SK-N-SH (cell line): ENCODE results near the gene SLC35F1. TPM values are rescaled to one million over a fixed set of nuclear protein-coding genes. Genes with fewer than 3 reads are reported as not detected.

Experiments
- CTCF ChIA-PET: fragments of 300-600, 350-600 bp; formaldehyde crosslinking; extraction: SDS; loops from one replicate; lab custom pipeline; 2021; lab: Yijun Ruan, JAX
- POLR2A ChIA-PET: fragments of 350-600 bp; sonication (Branson Sonifier 250); formaldehyde crosslinking; extraction: SDS; loops from one replicate; lab custom pipeline; 2020; ENCODE audit warnings: antibody characterized with exemption, inconsistent platforms; lab: Yijun Ruan, JAX
- DNase-seq: peaks from one replicate; pipeline ENCODE4 v3.0.0; 2012
- H2AFZ ChIP-seq: fragments of 200-600 bp; sonication (generic); 2 replicates; pipeline ENCODE4 v1.8.1; 2016; ENCODE audit warnings: antibody characterized with exemption, mild to moderate bottlenecking, low read depth
- H3F3A ChIP-seq: fragments of 200-600 bp; sonication (generic); replicated peaks from 2 replicates; pipeline ENCODE3; 2016; ENCODE audit warnings: antibody characterized with exemption, mild to moderate bottlenecking; ENCODE audit not compliant: insufficient read depth
- H3K27ac ChIP-seq, 2 experiments: fragments of 200-500 bp in 1 of 2; fragments of 200-600 bp in 1 of 2; sonication (Bioruptor generic) in 1 of 2; sonication (generic), shearing (Covaris generic) in 1 of 2; 2 replicates each; pipeline versions ENCODE4 v1.5.1 to v1.6.1; 2014 to 2016; ENCODE audit warnings: low read depth in 2 of 2, inconsistent platforms in 1 of 2, low read length in 1 of 2, mild to moderate bottlenecking in 1 of 2, mixed read lengths in 1 of 2
- H3K27me3 ChIP-seq: fragments of 200-600 bp; sonication (generic), shearing (Covaris generic); 2 replicates; pipeline ENCODE4 v1.6.1; 2016; ENCODE audit warnings: mixed run types; ENCODE audit not compliant: insufficient read depth
- H3K36me3 ChIP-seq, 2 experiments: fragments of 200-500 bp in 1 of 2; fragments of 200-600 bp in 1 of 2; sonication (Bioruptor generic) in 1 of 2; sonication (generic) in 1 of 2; replicated peaks in 1 of 2; 2 replicates each; pipeline versions ENCODE3 to v1.5.1; 2014 to 2016; ENCODE audit warnings: low read length in 1 of 2, mild to moderate bottlenecking in 1 of 2; ENCODE audit not compliant: insufficient read depth in 2 of 2, control insufficient read depth in 1 of 2
- H3K4me1 ChIP-seq, 2 experiments: fragments of 200-500 bp in 1 of 2; fragments of 200-600 bp in 1 of 2; sonication (Bioruptor generic) in 1 of 2; sonication (generic), shearing (Covaris generic) in 1 of 2; 2 replicates each; pipeline versions ENCODE4 v1.5.1 to v1.6.1; 2014 to 2016; ENCODE audit warnings: low read depth in 1 of 2, low read length in 1 of 2, mixed run types in 1 of 2; ENCODE audit not compliant: insufficient read depth in 2 of 2, control insufficient read depth in 1 of 2
- H3K4me2 ChIP-seq: fragments of 200-600 bp; sonication (generic), shearing (Covaris generic); 2 replicates; pipeline ENCODE4 v1.6.1; 2017; ENCODE audit warnings: mixed run types
- H3K4me3 ChIP-seq, 2 experiments: fragments of 200-500 bp in 1 of 2; fragments of 200-600 bp in 1 of 2; sonication (Bioruptor generic) in 1 of 2; sonication (generic), shearing (Covaris generic) in 1 of 2; 2 replicates each; pipeline versions ENCODE4 v1.5.1 to v1.8.1; 2014 to 2016; ENCODE audit warnings: low read depth in 2 of 2, inconsistent platforms in 1 of 2, low read length in 1 of 2, mild to moderate bottlenecking in 1 of 2, mixed read lengths in 1 of 2, moderate library complexity in 1 of 2
- H3K79me2 ChIP-seq: fragments of 200-600 bp; sonication (generic); 2 replicates; pipeline ENCODE4 v1.8.1; 2017; ENCODE audit warnings: mild to moderate bottlenecking; ENCODE audit not compliant: insufficient read depth
- H3K9ac ChIP-seq: fragments of 200-600 bp; sonication (generic); 2 replicates; pipeline ENCODE4 v1.6.1; 2017; ENCODE audit warnings: mixed run types
- H3K9me2 ChIP-seq: fragments of 200-600 bp; sonication (generic); 2 replicates; pipeline ENCODE4 v1.6.1; 2017; ENCODE audit warnings: mixed run types
- H3K9me3 ChIP-seq: fragments of 200-600 bp; sonication (generic); 2 replicates; pipeline ENCODE4 v1.6.1; 2017; ENCODE audit warnings: mixed run types, mild to moderate bottlenecking, moderate library complexity
- H4K20me1 ChIP-seq: fragments of 200-600 bp; sonication (generic); 2 replicates; pipeline ENCODE4 v1.6.1; 2017; ENCODE audit warnings: mild to moderate bottlenecking, mixed run types; ENCODE audit not compliant: insufficient read depth
- EP300 ChIP-seq, 2 experiments: IDR thresholded peaks; 2 replicates each; pipeline versions ENCODE4 v1.4.0 to v1.6.1; 2012; ENCODE audit warnings: borderline replicate concordance in 1 of 2, low read depth in 1 of 2, low read length in 1 of 2
- EZH2phosphoT487 ChIP-seq: fragments of 200-600 bp; sonication (generic); IDR thresholded peaks from 2 replicates; pipeline ENCODE4 v1.6.1; 2017; ENCODE audit warnings: low read depth, mixed run types, mild to moderate bottlenecking, antibody characterized with exemption, moderate library complexity, borderline replicate concordance
- FOSL2 ChIP-seq: IDR thresholded peaks from 2 replicates; pipeline ENCODE4 v1.4.0; 2012; ENCODE audit warnings: low read depth, mild to moderate bottlenecking, moderate library complexity, borderline replicate concordance
- GABPA ChIP-seq: IDR thresholded peaks from 2 replicates; pipeline ENCODE4 v1.4.0; 2012; ENCODE audit warnings: low read depth, mild to moderate bottlenecking
- GATA2 ChIP-seq: sonication (generic); formaldehyde crosslinking; IDR thresholded peaks from 2 replicates; pipeline ENCODE4 v1.5.0; 2020; ENCODE audit warnings: mild to moderate bottlenecking, missing genetic modification reagents
- JUND ChIP-seq: IDR thresholded peaks from 2 replicates; pipeline ENCODE4 v1.4.0; 2012
- MEF2A ChIP-seq: IDR thresholded peaks from 2 replicates; pipeline ENCODE4 v1.4.0; 2012; ENCODE audit warnings: low read depth, borderline replicate concordance
- RAD21 ChIP-seq: IDR thresholded peaks from 2 replicates; pipeline ENCODE4 v1.6.1; 2012; ENCODE audit warnings: mild to moderate bottlenecking, low read length
- RCOR1 ChIP-seq: fragments of 150-350 bp; IDR thresholded peaks from 2 replicates; pipeline ENCODE4 v1.6.1; 2017; ENCODE audit warnings: antibody characterized with exemption, low read length
- RFX5 ChIP-seq: IDR thresholded peaks from 2 replicates; pipeline ENCODE4 v1.6.1; 2012; ENCODE audit warnings: mild to moderate bottlenecking, improper control_type of control experiment, low read length
- RXRA ChIP-seq: IDR thresholded peaks from 2 replicates; pipeline ENCODE4 v1.4.0; 2012; ENCODE audit warnings: low read depth, mild to moderate bottlenecking, borderline replicate concordance
- SIN3A ChIP-seq: IDR thresholded peaks from 2 replicates; pipeline ENCODE4 v1.6.1; 2012; ENCODE audit warnings: low read depth, mild to moderate bottlenecking, low read length, moderate library complexity, borderline replicate concordance
- SMC3 ChIP-seq: IDR thresholded peaks from 2 replicates; pipeline ENCODE4 v1.6.1; 2012; ENCODE audit warnings: low read depth, low read length, improper control_type of control experiment
- TAF1 ChIP-seq: IDR thresholded peaks from 2 replicates; pipeline ENCODE4 v1.6.1; 2012; ENCODE audit warnings: low read depth, mild to moderate bottlenecking, low read length, moderate library complexity, borderline replicate concordance
- TCF12 ChIP-seq: IDR thresholded peaks from 2 replicates; pipeline ENCODE4 v1.4.0; 2012
- YY1 ChIP-seq: IDR thresholded peaks from 2 replicates; pipeline ENCODE4 v1.4.0; 2012; ENCODE audit warnings: low read depth, mild to moderate bottlenecking
- WGBS: methylation state at CpG from one replicate; pipeline ENCODE4 v1.1.6; 2017; ENCODE audit warnings: low lambda C conversion rate; 5-methylcytosine and 5-hydroxymethylcytosine counted together
- polyA plus RNA-seq, 3 experiments: library from polyadenylated mRNA; depleted of rRNA; stranded (reverse); fragments of >200 nt; gene quantifications; 2 replicates each; pipeline ENCODE4 v1.2.3, GENCODE V29; 2012
- TF ChIP-seq, protein P1 (sequence below): IDR thresholded peaks from 2 replicates; pipeline ENCODE4; 2012
- TF ChIP-seq, protein P2 (sequence below): IDR thresholded peaks from 2 replicates; pipeline ENCODE4 v1.4.0; 2012; ENCODE audit warnings: low read depth, borderline replicate concordance
- TF ChIP-seq, protein P3 (sequence below): fragments of 150-350 bp; IDR thresholded peaks from 2 replicates; pipeline ENCODE4 v1.6.1; 2016; ENCODE audit warnings: mild to moderate bottlenecking, low read depth, low read length
- TF ChIP-seq, protein P4 (sequence below): fragments of 150-350 bp; IDR thresholded peaks from 2 replicates; pipeline ENCODE4 v1.6.1; 2017; ENCODE audit warnings: antibody characterized with exemption, low read length, low read depth, borderline replicate concordance
- TF ChIP-seq, protein P5 (sequence below): fragments of 200-600 bp; sonication (generic); IDR thresholded peaks from 2 replicates; pipeline ENCODE4 v1.6.1; 2017; ENCODE audit warnings: antibody characterized with exemption, mild to moderate bottlenecking, moderate library complexity

The SLC35F1 gene
- polyA plus RNA-seq, 1 of the 3 experiments (the other 2 are of a cell fraction), result under 0.01 TPM

DNA sequence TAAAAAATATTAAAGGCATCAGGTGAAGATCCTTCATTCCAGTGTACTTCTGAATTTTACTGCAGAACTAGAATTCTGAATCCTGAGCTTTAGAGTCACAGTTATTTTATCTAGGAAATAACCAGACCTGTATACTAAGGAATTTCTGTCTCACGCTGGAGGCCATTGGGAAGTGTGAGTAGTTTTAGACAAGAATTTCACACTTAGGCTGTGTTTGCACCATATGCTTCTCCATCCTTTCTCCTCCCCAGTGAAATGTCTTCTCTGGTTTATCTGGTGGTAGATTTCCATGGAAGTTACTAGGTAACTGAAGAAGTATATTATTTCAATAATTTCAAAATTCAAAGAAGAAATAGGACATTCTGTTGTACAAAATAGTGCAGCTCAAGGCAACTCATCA, 83.1 kb downstream of the SLC35F1 start:
- Histone ChIP-seq H4K20me1 (no peaks in the 10 kb centered on the region), H3K27me3 (no peaks in the 10 kb centered on the region), H3F3A (no peaks in the 10 kb centered on the region), H3K4me2 (no peak overlapping the region), H3K9ac (no peak overlapping the region), H3K4me1 (no peaks in the 10 kb centered on the region), H3K79me2 (no peaks in the 10 kb centered on the region), H3K27ac (no peak overlapping the region), H3K36me3 (no peaks in the 10 kb centered on the region), H3K4me3 (no peak overlapping the region), H3K9me3 (no peaks in the 10 kb centered on the region), H2AFZ (no peak overlapping the region), H3K9me2 (no peaks in the 10 kb centered on the region)
- no peak for DNase-seq
- TF ChIP-seq, protein P1, sequence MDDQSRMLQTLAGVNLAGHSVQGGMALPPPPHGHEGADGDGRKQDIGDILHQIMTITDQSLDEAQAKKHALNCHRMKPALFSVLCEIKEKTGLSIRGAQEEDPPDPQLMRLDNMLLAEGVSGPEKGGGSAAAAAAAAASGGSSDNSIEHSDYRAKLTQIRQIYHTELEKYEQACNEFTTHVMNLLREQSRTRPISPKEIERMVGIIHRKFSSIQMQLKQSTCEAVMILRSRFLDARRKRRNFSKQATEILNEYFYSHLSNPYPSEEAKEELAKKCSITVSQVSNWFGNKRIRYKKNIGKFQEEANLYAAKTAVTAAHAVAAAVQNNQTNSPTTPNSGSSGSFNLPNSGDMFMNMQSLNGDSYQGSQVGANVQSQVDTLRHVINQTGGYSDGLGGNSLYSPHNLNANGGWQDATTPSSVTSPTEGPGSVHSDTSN, result no peak
- TF ChIP-seq FOSL2 (no peak), SMC3 (no peak), TAF1 (no peak), RFX5 (no peak), RXRA (no peak), RAD21 (no peak), EP300 (IDR thresholded peaks at IDR 0.05; ENCODE audit: borderline replicate concordance in 1 of 2, low read depth in 1 of 2, low read length in 1 of 2) (no peak), MEF2A (no peak), YY1 (no peak)
- TF ChIP-seq, protein P2, sequence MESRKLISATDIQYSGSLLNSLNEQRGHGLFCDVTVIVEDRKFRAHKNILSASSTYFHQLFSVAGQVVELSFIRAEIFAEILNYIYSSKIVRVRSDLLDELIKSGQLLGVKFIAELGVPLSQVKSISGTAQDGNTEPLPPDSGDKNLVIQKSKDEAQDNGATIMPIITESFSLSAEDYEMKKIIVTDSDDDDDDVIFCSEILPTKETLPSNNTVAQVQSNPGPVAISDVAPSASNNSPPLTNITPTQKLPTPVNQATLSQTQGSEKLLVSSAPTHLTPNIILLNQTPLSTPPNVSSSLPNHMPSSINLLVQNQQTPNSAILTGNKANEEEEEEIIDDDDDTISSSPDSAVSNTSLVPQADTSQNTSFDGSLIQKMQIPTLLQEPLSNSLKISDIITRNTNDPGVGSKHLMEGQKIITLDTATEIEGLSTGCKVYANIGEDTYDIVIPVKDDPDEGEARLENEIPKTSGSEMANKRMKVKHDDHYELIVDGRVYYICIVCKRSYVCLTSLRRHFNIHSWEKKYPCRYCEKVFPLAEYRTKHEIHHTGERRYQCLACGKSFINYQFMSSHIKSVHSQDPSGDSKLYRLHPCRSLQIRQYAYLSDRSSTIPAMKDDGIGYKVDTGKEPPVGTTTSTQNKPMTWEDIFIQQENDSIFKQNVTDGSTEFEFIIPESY, result no peak
- TF ChIP-seq, protein P3, sequence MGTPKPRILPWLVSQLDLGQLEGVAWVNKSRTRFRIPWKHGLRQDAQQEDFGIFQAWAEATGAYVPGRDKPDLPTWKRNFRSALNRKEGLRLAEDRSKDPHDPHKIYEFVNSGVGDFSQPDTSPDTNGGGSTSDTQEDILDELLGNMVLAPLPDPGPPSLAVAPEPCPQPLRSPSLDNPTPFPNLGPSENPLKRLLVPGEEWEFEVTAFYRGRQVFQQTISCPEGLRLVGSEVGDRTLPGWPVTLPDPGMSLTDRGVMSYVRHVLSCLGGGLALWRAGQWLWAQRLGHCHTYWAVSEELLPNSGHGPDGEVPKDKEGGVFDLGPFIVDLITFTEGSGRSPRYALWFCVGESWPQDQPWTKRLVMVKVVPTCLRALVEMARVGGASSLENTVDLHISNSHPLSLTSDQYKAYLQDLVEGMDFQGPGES, result no peak
- 0% methylated on average over 1 of the region's 1 CpG for WGBS
- POLR2A ChIA-PET, result no interaction called here
- CTCF ChIA-PET, result interaction anchor here (1.6 kb wide), 1 partner anchor 14 kb away, joined by 5 read pairs; no protein-coding TSS in a partner anchor

DNA sequence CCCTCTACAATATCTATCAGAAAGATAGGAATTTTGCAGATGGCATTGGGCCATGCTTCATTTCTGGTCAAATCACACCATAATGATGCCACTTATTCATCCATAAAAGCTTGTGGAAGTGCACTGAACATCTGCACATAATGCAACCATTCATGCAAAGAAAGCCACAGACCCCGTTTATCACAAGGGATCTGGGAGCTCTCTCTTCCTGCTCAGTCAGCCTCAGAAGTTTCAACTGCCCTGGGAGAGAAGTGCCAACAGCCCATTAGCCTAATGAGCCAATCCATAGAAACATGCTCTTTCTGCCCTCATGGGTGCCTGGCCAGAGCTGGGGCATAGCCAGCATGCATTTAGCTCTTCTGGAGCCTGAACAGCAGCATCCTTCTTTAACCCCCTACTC, 85.8 kb downstream of the SLC35F1 start:
- POLR2A ChIA-PET, result no interaction called here
- WGBS, result 0% methylated on average over 1 of the region's 1 CpG
- no peak for TF ChIP-seq SIN3A
- no peak for TF ChIP-seq JUND
- no peak for TF ChIP-seq TCF12
- TF ChIP-seq GABPA, result no peak
- TF ChIP-seq, protein P3, result no peak
- no peak for TF ChIP-seq YY1
- TF ChIP-seq GATA2, result no peak
- TF ChIP-seq EZH2phosphoT487, result no peak
- no peak for TF ChIP-seq TAF1
- TF ChIP-seq, protein P4, sequence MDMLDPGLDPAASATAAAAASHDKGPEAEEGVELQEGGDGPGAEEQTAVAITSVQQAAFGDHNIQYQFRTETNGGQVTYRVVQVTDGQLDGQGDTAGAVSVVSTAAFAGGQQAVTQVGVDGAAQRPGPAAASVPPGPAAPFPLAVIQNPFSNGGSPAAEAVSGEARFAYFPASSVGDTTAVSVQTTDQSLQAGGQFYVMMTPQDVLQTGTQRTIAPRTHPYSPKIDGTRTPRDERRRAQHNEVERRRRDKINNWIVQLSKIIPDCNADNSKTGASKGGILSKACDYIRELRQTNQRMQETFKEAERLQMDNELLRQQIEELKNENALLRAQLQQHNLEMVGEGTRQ, result no peak
- TF ChIP-seq RFX5, result no peak
- no peak for TF ChIP-seq RCOR1
- TF ChIP-seq, protein P5, sequence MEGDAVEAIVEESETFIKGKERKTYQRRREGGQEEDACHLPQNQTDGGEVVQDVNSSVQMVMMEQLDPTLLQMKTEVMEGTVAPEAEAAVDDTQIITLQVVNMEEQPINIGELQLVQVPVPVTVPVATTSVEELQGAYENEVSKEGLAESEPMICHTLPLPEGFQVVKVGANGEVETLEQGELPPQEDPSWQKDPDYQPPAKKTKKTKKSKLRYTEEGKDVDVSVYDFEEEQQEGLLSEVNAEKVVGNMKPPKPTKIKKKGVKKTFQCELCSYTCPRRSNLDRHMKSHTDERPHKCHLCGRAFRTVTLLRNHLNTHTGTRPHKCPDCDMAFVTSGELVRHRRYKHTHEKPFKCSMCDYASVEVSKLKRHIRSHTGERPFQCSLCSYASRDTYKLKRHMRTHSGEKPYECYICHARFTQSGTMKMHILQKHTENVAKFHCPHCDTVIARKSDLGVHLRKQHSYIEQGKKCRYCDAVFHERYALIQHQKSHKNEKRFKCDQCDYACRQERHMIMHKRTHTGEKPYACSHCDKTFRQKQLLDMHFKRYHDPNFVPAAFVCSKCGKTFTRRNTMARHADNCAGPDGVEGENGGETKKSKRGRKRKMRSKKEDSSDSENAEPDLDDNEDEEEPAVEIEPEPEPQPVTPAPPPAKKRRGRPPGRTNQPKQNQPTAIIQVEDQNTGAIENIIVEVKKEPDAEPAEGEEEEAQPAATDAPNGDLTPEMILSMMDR, result no peak

More for the DNA sequence above, 85.8 kb downstream of the SLC35F1 start:
- Histone ChIP-seq H3F3A (no peaks in the 10 kb centered on the region), H3K79me2 (no peaks in the 10 kb centered on the region), H3K9me3 (no peaks in the 10 kb centered on the region), H3K27me3 (no peaks in the 10 kb centered on the region), H3K4me1 (no peaks in the 10 kb centered on the region), H2AFZ (no peak overlapping the region), H4K20me1 (no peaks in the 10 kb centered on the region), H3K9ac (no peak overlapping the region), H3K4me3 (no peak overlapping the region), H3K36me3 (no peaks in the 10 kb centered on the region), H3K4me2 (no peak overlapping the region), H3K9me2 (no peaks in the 10 kb centered on the region), H3K27ac (no peak overlapping the region)
- CTCF ChIA-PET, result interaction anchor here (1.8 kb wide), 1 partner anchor 15 kb away, joined by 5 read pairs; no protein-coding TSS in a partner anchor
- no peak for DNase-seq
